GM21825 (cell line): Measurements from ENCODE around the gene ABLIM1.

Experiments
- ATAC-seq: cut with Tn5 transposase; IDR thresholded peaks from one replicate; pipeline ENCODE4 v1.9.1; 2021; ENCODE audit warnings: mild to moderate bottlenecking, moderate library complexity; ENCODE audit not compliant: unreplicated experiment

The ABLIM1 gene

GRCh38 chr10:114680543-114681117, 22.6 kb upstream of the ABLIM1 start:
- ATAC-seq = no peak

GRCh38 chr10:114679552-114679951, 21.5 kb upstream of the ABLIM1 start:
- no peak for ATAC-seq

- no peak for ATAC-seq
Measured at GRCh38 chr10:114678820-114679219, 20.7 kb upstream of the ABLIM1 start.

GRCh38 chr10:114678336-114678735, 20.3 kb upstream of the ABLIM1 start:
- ATAC-seq = no peak

GRCh38 chr10:114674346-114674745, 16.3 kb upstream of the ABLIM1 start:
- ATAC-seq = no peak

GRCh38 chr10:114669648-114670047, 11.6 kb upstream of the ABLIM1 start:
- ATAC-seq = no peak

GRCh38 chr10:114668375-114669080, 10.5 kb upstream of the ABLIM1 start:
- ATAC-seq = no peak

GRCh38 chr10:114665873-114666272, 7.8 kb upstream of the ABLIM1 start:
- ATAC-seq = no peak

GRCh38 chr10:114665406-114665805, 7.3 kb upstream of the ABLIM1 start:
- ATAC-seq = no peak

- ATAC-seq = no peak
Measured at GRCh38 chr10:114664127-114664526, 6.1 kb upstream of the ABLIM1 start.

- no peak for ATAC-seq
Measured at GRCh38 chr10:114663626-114664025, 5.6 kb upstream of the ABLIM1 start.

- ATAC-seq = no peak
Measured at GRCh38 chr10:114662646-114663217, 4.7 kb upstream of the ABLIM1 start.

- ATAC-seq = no peak
Measured at GRCh38 chr10:114661212-114661880, 3.3 kb upstream of the ABLIM1 start.

- no peak for ATAC-seq
Measured at GRCh38 chr10:114655671-114656070, 2.4 kb downstream of the ABLIM1 start.

GRCh38 chr10:114654822-114655575, 3.1 kb downstream of the ABLIM1 start:
- no peak for ATAC-seq

GRCh38 chr10:114653926-114654325, 4.1 kb downstream of the ABLIM1 start:
- ATAC-seq = no peak

GRCh38 chr10:114652402-114653368, 5.4 kb downstream of the ABLIM1 start:
- ATAC-seq = no peak

- no peak for ATAC-seq
Measured at GRCh38 chr10:114650831-114651230, 7.2 kb downstream of the ABLIM1 start.

GRCh38 chr10:114650266-114650665, 7.8 kb downstream of the ABLIM1 start:
- no peak for ATAC-seq
